ENCODE results near the gene CDYL.

CDYL gene

GRCh38 chr6:4774296-4774695 is 1.9 kb upstream of the CDYL start:
- DNase-seq (ENCODE audit: low read depth in 2 of 2) = no peak

GRCh38 chr6:4774715-4775493 is 1.3 kb upstream of the CDYL start:
- DNase-seq (ENCODE audit: low read depth in 2 of 2) = no peak

GRCh38 chr6:4775494-4776130 is 592 bp upstream of the CDYL start:
- peak; percentile 45 to 51 for DNase-seq (ENCODE audit: low read depth in 2 of 2)

- peak in 1 of 2 donors; percentile 12 for DNase-seq (ENCODE audit: low read depth in 2 of 2)
Observed at GRCh38 chr6:4776493-4777393, 539 bp downstream of the CDYL start.

GRCh38 chr6:4777394-4777935 is 1.3 kb downstream of the CDYL start:
- DNase-seq (ENCODE audit: low read depth in 2 of 2) = no peak

GRCh38 chr6:4778086-4778485 is 1.9 kb downstream of the CDYL start:
- no peak for DNase-seq (ENCODE audit: low read depth in 2 of 2)

GRCh38 chr6:4780360-4780812 is 4.2 kb downstream of the CDYL start:
- DNase-seq (ENCODE audit: low read depth in 2 of 2) = no peak

GRCh38 chr6:4781426-4781825 is 5.2 kb downstream of the CDYL start:
- DNase-seq (ENCODE audit: low read depth in 2 of 2) = no peak

GRCh38 chr6:4781967-4782575 is 5.9 kb downstream of the CDYL start:
- DNase-seq (ENCODE audit: low read depth in 2 of 2) = no peak

GRCh38 chr6:4786996-4787395 is 10.8 kb downstream of the CDYL start:
- DNase-seq (ENCODE audit: low read depth in 2 of 2) = no peak

GRCh38 chr6:4788482-4788881 is 12.3 kb downstream of the CDYL start:
- no peak for DNase-seq (ENCODE audit: low read depth in 2 of 2)

- no peak for DNase-seq (ENCODE audit: low read depth in 2 of 2)
Observed at GRCh38 chr6:4788953-4789584, 12.9 kb downstream of the CDYL start.

- DNase-seq (ENCODE audit: low read depth in 2 of 2) = no peak
Observed at GRCh38 chr6:4790158-4790899, 14.1 kb downstream of the CDYL start.

GRCh38 chr6:4794140-4794707 is 18.0 kb downstream of the CDYL start:
- DNase-seq (ENCODE audit: low read depth in 2 of 2) = no peak

- no peak for DNase-seq (ENCODE audit: low read depth in 2 of 2)
Observed at GRCh38 chr6:4797587-4797986, 21.4 kb downstream of the CDYL start.

- DNase-seq (ENCODE audit: low read depth in 2 of 2) = no peak
Observed at GRCh38 chr6:4799912-4800311, 23.7 kb downstream of the CDYL start.

- DNase-seq (ENCODE audit: low read depth in 2 of 2) = no peak
Observed at GRCh38 chr6:4800662-4801061, 24.5 kb downstream of the CDYL start.

- no peak for DNase-seq (ENCODE audit: low read depth in 2 of 2)
Observed at GRCh38 chr6:4801491-4802110, 25.4 kb downstream of the CDYL start.

GRCh38 chr6:4802312-4802935 is 26.2 kb downstream of the CDYL start:
- DNase-seq (ENCODE audit: low read depth in 2 of 2) = no peak
